NCI-H128 (cell line): Measurements from ENCODE around the gene LSM12.

Source experiments
- DNase-seq: peaks from one replicate; lab custom pipeline; 2025; ENCODE audit not compliant: unreplicated experiment; lab: John Stamatoyannopoulos, UW

The LSM12 gene

DNA sequence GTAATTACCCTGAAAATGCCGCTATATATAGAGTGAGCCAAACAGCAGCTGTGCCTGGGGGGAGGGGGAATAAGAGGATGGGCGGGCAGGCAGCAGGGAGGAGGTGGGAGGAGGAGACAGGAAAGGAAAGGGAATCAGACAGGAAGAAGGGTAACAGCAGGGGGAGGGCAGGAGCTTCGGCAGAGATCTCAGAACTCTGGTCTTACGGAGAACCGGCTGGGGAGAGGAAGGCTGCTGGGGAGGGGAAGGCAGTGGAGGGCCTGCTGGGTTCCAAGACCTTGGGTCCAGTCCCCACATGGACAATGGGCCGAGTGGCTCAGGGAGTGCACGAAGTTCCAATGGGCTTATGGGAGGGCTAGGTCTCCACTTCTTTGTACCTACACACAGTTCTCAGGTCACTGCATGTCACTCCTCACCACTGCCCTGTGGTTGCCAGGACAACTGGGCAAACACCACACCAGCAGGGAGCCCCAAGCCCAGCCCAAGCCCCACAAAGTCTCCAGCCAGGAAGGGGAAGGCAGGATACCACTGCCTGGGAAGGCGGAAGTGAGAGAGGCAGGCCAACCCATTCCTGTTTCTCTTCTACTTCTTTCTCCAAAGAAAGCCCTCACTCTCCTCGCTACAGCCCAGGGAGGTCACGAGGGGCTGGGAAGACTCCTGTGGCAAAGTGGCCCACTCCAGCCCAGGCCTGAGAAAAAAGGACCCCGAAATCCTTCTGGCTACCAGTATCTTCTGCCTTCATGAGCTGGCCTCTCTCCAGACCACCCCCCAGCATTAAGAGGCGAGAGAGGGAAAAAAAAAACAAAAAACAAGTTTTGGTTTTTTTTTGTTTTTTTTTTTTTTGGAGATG lies 29.4 kb upstream of the LSM12 start:
- DNase-seq: no peak

DNA sequence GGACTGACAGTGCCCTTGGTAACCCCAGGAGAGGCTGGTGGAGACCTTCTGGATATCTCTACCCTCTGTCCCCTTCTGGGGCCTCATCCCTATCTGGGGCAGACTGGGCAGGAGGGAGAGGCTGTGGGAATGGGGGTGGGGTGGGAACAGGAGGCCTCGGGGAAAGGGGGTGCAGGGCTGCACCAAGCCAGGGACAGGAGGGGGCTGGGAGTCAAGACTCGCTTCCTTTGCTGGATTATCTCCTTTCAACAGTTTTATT lies 28.8 kb upstream of the LSM12 start:
- DNase-seq: no peak

DNA sequence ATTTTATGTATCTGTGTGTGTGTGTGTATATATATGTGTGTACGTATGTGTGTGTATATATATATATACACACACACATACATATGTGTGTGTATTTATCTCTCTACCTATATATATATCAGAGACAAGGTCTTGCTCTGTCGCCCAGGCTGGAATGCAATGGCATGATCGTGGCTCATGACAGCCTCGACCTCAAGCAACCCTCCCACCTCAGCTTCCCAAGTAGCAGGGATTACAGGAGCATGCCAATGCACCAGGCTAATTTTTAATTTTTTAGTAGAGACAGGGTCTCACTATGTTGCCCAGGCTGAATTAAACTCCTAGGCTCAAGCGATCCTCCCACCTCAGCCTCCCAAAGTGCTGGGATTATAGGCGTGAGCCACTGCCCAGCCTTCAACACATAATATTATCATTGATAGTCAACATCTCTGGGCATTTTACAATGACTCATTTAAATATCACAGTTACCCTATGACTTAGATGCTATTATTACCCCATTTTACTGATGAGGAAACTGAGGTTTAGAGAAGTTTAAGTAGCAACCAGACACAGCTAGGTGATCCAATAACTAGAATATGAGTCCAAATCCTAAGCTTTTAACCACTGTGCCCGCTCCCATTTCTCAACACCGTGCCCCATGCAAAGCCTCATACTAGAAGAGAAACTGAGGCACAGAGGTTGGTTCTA lies 28.4 kb upstream of the LSM12 start:
- DNase-seq: no peak

DNA sequence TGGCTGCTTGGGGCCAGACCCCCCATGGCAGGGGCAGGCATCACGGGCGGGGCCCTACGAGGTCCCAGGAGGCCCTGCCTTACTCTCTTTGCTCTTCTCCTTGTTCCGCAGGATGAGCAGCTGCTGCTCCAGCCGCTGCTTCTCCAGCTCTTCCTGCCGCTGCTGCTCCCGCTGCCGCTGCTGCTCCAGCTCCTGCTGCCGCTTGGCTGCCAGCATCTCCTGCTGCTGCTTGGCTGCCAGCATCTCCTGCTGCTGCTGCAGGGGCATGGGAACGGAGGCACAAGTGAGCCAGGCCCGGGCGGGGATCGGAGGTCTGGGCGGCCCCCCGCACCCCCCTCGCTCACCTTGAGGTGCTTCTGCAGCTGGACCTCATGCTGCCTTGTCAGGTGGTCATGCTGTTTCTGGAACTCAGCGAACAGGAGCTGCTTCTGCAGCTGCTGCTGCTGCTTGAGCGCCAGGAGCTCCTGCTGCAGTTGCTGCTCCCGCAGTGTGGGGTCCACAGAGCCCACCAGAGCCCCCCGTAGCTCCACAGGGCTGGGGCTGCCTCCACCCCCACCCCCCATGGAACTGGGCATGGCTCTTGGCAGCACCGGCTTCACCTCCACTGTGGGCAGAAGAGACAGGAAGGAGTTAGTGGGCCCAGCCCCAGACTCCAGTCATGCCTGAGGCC lies 26.9 kb upstream of the LSM12 start:
- DNase-seq: no peak

DNA sequence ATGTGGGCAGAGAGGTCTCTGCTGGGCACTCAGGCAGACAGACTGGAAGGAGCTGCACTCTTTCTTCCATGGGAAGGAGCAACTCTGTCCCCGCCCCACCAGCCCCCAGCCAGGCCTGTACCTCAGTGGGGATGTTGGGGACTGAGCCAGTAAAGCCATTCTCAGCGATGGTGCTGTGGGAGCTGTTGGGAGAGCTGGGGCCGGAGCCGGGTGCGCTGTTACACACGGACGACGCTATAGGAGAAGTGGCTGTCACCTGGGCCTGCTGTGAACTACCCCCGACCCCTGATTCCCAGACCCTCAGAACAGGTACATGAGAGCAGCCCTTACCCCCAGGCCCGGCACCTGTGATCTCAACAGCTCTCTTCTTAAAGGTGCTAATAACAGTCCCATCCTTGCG lies 25.6 kb upstream of the LSM12 start:
- no peak for DNase-seq

DNA sequence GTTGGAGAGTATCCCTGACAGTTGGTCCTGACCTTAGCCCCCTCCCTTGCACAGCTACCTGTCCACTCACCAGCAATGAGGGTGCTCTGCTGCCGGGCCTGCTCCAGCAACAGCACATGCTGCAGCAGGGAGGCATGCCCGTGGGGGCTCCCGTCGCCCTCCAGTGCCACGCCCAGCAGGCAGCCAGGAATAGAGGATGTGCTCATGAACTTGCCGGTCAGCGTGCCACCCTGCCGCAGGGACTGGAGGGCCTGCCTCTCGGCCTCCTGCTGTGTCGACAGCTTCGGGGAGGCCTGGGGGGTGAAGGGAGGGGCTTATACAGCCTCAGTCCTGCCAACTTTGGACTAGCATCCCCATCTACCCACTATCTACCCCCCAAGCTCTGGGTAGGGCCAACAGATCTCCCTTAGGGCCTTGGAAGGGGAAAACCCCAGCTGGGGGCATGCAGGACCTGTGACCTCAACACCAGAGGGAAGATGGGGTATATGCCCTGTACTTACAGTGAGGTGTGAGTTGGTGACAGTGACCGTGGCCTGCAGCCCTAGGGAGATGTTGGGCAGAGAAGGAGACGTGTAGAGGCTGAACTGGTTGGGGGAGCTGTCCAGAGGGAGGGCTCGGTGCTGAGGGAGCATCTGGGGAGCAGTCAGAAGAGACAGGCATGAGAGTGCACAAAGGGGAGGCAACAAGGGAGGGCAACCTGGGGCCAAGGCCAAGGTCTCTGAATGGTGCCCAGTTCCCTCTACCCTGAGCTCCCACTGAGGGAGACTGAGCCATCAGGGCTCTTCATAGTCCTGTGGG lies 24.9 kb upstream of the LSM12 start:
- DNase-seq: no peak

DNA sequence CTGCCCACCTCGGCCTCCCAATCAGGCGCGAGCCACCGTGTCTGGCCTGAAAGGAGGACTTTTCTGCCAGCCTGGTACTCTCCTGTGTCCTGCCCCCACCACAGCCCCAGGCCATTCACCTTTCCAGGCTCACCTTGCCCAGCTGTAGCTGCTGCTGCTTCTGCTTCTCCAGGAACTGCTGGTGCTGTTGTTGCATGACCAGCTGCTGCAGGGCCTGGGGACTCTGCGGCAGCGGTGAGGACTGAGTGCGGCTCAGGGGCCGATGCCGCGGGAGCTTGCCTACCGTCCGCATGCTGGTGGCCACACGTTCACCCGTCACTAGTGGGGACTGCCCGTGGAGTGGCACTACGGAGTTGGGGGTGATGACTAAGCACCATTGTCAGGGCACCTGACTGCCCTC lies 21.8 kb upstream of the LSM12 start:
- DNase-seq: no peak

DNA sequence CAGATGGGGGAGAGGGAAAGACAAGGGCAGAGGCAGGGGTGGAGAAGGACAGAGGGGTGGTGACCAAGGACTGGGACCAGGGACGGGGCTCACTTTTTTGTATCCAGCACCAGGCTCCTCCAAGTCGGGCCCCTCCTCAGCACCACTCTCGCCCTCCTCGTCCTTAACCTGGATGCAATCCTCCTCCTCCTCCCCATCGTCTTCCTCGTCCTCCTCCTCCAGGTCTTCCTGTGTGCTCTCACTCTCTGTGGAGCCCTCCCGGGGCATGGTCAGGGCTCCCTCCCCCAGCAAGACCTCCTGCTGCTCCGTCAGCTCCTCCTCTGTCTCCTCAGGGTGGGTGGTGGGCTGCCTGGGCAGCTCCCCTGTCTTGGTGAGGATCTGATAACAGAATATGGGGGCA lies 20.8 kb upstream of the LSM12 start:
- no peak for DNase-seq

DNA sequence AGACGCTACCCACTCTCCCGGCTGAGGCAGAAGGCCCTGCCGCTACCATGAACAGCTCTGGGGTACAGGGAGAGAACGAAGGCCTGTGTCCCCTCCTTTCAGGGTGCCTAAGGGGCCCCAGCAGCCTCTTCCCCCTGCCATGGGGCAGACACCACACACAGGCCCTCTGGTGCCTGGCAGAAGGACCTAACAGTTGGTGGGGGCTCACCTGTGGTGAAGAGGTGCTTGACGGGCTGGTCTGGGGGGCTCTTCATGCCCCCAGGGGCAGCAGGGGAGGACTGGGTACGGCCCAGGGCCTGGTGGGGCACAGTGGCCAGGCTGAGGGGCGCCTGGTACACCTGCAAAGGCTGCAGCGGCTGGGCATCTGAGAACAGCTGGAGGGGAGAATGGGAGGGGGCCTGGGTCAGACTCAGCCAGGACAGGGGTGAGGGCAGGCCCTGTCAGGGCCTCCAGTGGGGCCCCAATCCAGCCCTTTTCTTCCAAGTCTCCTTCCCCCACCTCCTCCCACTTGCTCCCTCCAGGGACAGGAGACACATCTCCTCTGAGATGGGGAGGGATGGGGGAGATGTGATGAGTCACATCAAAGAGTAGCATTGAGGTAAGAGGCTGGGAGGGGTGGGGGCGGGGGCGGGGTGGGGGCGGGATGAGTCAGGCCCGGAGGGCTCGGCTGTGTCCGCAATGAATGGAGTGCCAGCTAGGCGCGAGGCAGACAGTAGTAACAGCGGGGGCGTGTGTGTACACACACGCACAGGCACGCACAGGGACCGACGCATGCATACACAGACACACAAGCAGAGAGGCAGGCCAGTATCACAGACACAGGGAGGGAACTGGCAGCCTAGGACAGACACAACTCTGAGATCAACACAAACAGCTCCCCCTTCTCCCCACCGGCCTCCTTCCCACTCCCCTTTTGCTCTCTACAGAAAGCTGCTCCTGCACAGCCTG lies 20.2 kb upstream of the LSM12 start:
- DNase-seq: no peak

DNA sequence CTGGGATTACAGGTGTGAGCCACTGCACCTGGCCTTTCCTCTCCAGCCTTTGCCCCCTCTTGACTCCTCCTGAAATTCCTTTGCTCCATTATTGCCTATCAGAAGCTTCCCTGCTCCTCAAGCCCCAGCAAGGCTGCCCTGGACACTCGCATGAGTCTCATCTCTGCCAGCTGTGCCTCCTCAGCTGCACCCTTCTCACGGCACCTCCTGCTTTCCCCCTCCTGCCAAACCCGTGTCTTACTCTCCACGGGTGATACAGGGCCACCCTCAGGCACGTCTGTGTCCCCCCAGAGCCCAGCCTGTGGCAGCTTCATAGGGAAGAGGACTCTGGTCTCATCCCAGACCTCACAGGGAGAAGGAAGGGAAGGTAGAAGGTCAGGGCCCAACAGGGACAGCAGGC lies 19.4 kb upstream of the LSM12 start:
- no peak for DNase-seq

DNA sequence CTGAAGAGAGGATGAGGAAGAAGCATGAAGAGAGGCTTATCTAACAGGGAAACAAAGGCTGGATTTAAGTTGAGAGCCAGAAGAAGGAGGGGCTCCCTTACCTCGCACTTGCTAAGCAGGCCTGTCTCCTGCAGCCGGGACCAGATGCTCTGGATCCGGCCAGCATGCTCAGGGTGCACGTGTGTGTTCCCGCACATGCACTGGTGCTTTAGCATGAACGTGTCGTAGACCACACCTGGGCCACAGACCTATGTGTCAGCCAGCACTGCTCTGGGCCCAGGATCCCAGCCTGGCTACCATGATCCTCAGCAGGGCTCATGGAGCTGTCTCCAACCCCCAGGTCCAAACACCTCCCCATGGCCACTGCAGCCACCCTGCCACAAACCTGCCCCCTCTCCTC lies 18.4 kb upstream of the LSM12 start:
- DNase-seq: no peak

DNA sequence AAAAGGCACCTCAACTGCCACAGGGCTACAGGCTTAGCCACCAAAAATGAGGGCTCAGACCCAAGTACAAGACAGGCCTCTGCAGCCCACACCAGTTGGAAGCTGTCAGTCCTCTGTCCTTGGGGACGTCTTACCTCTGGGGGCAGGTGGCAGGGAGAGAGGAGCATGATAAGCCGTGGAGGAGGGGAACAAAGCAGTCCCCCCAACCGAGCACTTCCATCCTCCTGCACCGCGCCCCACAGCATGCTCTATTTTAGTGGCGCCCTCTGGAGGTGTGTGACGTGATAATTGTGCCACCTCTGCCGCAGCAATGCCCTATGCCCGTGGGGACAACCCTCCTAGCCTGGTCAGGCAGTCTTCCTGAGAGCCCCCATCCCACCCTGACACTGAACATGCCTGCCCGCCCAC lies 17.7 kb upstream of the LSM12 start:
- DNase-seq: no peak

DNA sequence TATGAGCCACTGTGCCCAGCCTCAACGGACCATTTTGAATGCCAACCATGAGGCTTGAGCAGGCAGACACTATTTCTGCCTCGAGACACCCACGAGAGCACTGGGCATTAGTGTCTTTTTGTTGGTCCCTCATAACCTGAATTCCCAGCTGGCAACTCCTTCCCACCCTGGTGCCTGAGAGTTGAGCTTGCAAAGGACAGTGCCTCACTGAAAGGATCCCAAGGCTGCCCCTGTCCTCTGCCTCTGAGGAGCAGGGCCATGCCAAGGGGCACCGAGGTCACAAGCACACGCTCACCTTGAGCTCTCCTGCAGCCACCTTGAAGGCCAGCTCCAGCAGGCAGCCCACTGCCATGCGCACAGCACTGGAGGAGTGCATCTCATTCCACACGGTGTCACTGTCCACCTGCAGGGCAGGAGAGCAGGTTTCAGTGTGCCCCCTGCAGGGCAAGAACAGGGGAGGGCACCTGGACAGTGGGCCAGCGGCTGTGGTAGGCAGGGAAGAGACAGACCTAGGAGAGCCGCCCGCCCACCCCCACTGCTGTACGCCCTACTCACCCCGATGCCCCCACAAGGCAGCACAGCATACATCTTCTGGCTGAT lies 16.9 kb upstream of the LSM12 start:
- no peak for DNase-seq

DNA sequence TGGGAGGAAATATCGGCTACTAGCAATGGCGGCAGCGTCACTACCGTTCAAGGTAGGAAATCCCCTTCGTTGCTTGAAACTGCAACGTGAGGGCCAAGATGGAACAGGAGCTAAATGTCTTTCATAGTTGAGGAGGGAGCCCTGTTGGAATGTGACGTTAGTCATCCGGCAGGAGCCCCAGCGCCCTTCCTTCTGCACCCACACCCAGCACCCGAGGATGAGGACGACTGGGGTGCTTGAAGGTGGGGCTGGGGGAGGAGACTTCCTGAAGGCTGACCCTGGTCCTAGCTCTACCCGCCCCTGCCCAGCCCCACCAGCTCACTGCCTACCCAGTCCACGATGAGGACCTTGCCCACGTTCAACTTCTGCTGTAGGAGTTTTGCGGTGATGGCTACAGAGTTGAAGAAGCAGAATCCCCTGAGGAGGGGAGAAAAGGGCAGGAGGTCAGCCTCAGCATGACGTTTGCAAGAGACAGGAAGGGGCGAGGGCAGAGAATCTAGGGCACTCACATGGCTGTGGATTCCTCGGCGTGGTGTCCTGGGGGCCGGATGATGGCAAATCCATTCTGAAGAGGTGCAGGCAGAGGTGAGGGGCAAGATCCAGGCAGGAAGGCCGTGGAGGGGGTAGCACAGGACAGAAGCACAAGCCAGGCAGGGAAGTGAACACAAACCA lies 15.9 kb upstream of the LSM12 start:
- no peak for DNase-seq

DNA sequence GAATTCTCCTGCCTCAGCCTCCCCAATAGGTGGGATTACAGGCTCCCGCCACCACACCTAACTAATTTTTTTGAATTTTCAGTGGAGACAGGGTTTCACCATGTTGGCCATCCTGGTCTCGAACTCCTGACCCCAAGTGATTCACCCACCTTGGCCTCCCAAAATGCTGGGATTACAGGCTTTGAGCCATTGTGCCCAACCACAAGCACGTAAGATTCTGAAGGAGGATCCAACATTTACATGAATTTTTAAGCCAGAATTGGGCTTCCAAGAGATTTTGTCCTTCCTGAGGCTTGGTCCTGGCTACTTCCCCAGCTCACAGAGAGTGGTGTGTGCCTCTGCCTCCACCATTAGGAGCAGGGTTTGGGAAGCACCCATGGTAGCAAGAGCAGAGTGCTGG lies 15.2 kb upstream of the LSM12 start:
- DNase-seq: no peak

DNA sequence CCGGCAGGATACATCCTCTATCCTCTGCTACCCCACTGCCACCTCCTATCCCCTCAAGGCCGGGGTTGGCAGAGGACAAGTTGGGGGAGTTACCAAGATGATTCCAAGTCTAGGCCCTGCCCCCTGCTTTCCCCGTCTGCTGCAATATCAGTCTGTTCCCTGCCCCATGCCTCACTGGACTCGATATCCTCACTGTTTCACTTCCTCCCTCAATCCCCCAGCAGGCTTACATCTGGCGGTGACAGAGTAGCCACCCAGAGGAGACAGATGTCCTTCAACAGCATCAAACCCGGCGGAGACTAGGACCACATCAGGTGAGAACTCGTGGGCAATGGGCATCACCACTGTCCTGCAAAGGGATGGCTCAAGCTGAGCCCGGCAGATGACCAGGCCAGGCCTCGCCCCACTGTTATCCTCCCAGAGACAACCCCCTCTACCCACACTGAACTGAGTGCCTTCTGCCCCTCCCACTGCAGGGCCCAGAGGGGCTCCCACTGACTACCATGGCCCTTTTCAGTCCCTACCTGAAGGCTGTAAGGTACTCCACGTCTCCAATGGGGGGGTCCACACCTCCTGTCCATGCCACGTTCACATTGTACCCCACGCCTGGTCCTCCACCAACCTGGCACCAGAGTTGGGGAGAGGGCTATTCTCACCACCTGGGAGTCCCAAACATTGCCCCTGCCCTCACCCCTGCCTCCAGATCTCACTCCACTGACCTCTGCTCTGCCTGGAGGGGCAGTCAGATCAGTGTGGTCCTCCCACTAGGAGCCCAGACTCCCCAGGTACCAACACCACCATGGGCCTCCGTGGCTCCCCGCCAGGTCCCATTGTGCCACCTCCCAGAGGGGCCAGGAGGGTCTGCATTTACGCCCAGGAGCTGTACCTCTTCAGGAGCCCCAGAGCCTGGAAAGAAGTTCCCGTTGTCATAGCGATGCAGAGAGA lies 13.7 kb upstream of the LSM12 start:
- DNase-seq: no peak

DNA sequence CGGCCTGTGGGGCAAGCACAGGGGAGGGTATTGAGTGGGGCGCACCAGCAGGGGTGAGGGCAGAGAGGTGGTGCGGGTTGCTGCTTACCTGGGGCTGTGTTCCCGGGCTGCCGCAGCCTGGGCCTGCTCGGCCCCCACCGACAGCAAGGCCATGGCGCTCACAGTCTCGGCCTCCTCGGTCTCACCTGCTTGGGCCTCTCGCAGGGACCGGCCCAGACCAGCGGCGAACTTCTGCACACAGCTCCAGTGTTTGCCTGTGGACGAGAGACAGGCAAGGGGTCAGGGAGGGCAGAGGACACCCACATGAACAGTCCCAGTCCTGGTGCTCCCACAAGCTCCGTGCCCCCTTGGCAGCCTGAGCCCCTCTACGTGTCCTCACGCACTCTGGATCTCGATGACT lies 11.9 kb upstream of the LSM12 start:
- no peak for DNase-seq

DNA sequence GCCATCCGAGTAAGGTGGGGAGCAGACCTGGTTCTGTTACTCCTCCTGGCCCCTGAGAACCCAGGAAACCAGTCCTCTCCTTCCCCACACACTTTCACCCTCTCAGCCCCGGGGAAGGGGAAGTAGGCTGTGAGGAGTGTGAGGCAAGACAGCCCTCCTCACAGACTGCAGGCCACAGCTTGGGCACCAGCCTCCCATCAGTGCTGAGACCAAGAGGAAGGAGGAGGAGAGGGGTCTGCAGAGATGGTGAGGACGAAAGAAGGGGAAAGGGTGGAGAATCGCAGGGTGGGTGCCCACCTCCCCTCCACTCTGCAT lies 11.1 kb upstream of the LSM12 start:
- no peak for DNase-seq
